Heart right ventricle (tissue), 16 donors: Measurements from ENCODE around the gene MYO9A. TPM values are rescaled to one million over a fixed set of nuclear protein-coding genes. Genes with fewer than 3 reads are reported as not detected.

Source experiments
- ATAC-seq, 8 donors: fragments of 200-7000 bp; cut with Tn5 transposase; one replicate each; pipeline ENCODE4 v1.9.1; 2020; ENCODE audit warnings: mild to moderate bottlenecking in 8 of 8, moderate library complexity in 8 of 8, moderate number of reproducible peaks in 1 of 8
- DNase-seq, 2 donors: peaks; one replicate each; pipeline ENCODE4 v3.0.0-alpha.2; 2020
- H3K27ac ChIP-seq, 10 donors: fragments of 200-600 bp; sonication (generic) in 2 of 10; one replicate each; pipeline versions ENCODE4 v1.5.0 to v1.8.0; 2020 to 2022; ENCODE audit warnings: mild to moderate bottlenecking in 3 of 10
- H3K27me3 ChIP-seq, 7 donors: fragments of 200-600 bp; one replicate each; pipeline ENCODE4 v1.8.0; 2021 to 2022; ENCODE audit warnings: mild to moderate bottlenecking in 2 of 7
- H3K36me3 ChIP-seq, 9 donors: fragments of 200-600 bp; sonication (generic) in 1 of 9; one replicate each; pipeline versions ENCODE4 v1.5.0 to v1.8.0; 2020 to 2022; ENCODE audit warnings: mild to moderate bottlenecking in 2 of 9
- H3K4me1 ChIP-seq, 9 donors: fragments of 200-600 bp; sonication (generic) in 1 of 9; one replicate each; pipeline versions ENCODE4 v1.5.0 to v1.8.0; 2020 to 2022; ENCODE audit warnings: mild to moderate bottlenecking in 4 of 9
- H3K4me3 ChIP-seq, 10 donors: fragments of 200-600 bp; sonication (generic) in 2 of 10; one replicate each; pipeline versions ENCODE4 v1.5.0 to v1.8.0; 2020 to 2022; ENCODE audit warnings: mild to moderate bottlenecking in 7 of 10, moderate library complexity in 2 of 10
- H3K9me3 ChIP-seq, 11 donors: fragments of 200-600 bp in 10 of 11; sonication (generic) in 2 of 11; one replicate each; pipeline versions ENCODE4 v1.5.0 to v1.8.0; 2013 to 2022; ENCODE audit warnings: mild to moderate bottlenecking in 2 of 11, control low read depth in 1 of 11, moderate library complexity in 1 of 11
- WGBS, 2 donors: extraction: QIAGEN DNeasy Blood & Tissue Kit; methylation state at CpG; one replicate each; pipeline ENCODE4 v1.1.7; 2013; ENCODE audit warnings: inconsistent platforms in 1 of 2; 5-methylcytosine and 5-hydroxymethylcytosine counted together
- intact Hi-C, 10 donors: fragments of 100-400 bp; cut with DNase I; formaldehyde crosslinking; loops; one replicate each; pipeline versions ENCODE4 v1.11.1 to v1.14.2; 2022
- polyA plus RNA-seq, 2 donors: library from polyadenylated mRNA; stranded (reverse); fragments of 200-250 nt; gene quantifications; one replicate each; pipeline ENCODE4 v1.2.3, GENCODE V29; 2013
- total RNA-seq, 10 donors: library from RNA; stranded (reverse); fragmentation: NEBNext Ultra II Directional in 3 of 10; extraction: Animal tissue kit (Norgen Biotek cat#: 25700) in 3 of 10; gene quantifications; one replicate each; pipeline versions ENCODE4 v1.2.1 to v1.2.4, GENCODE V29; 2021 to 2023
- TF ChIP-seq, protein P1 (sequence below), 9 donors: fragments of 200-600 bp; sonication (generic) in 2 of 9; IDR thresholded peaks; one replicate each; pipeline versions ENCODE4 v1.5.0 to v1.8.0; 2021 to 2022; ENCODE audit warnings: antibody characterized with exemption in 9 of 9, mild to moderate bottlenecking in 5 of 9, moderate library complexity in 1 of 9
- donor health status: Arrhythmogenic right ventricular cardiomyopathy.
- donor health status: ischemic (EF 13 %, LVEDD 7.1; RV severe dilation, severe dysfunction).
- donor health status: healthy with polysubstance abuse.
- donor health status: DM: no; HTN: yes; CAD: no.
- donor health status: DM: no; HTN: no; CAD: no.
- donor health status: ischemic (EF 25% LVEDD 6.9; RV normal size, moderate dysfunction).
- donor health status: ischemic (EF 25% LVEDD 5.7; RV mildly dilated, moderate dysfunction).
- donor health status: healthy.
- donor health status: DM: yes; HTN: yes; CAD: no.
- donor health status: Ischemic cardiomyopathy.
- donor health status: ischemic (EF 35%, LVEDD 5.7; RV mildly dilated, moderate dysfunction).
- donor health status: nonischemic (EF 11% LVEDD 7.7; RV severe dilation, severe dysfunction).
- donor health status: DM: yes; HTN: yes; CAD: no.
- donor health status: PGD.
- donor health status: ischemic (EF 29% LVEDD 5.4; RV normal size, mild dysfunction).
- donor health status: nonischemic (EF 23%, LVEDD 6.1; RV moderate dilation, normal function).

Gene MYO9A
- total and polyA plus RNA-seq, 12 donors, result 3.7 to 36.9 (median 28.7) TPM

DNA sequence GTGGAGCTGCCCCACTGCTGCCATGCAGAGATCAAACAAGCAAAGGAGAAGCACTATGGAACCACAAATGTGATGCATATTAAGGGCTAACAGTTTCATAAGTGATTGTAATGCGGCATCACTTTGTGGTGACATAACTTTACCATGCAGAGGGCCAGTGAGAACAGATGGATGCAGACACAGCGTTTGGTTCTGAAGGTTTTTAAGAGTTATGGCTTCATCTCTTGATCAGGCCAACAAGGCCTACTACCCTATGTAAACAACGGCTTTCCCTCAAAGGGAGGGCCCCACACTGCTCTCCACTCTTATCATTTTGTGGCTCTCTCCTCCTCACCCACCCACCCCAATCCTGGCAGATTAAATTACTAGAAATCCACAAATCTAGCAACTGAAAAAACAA is 294.1 kb downstream of the MYO9A start:
- TF ChIP-seq, protein P1, sequence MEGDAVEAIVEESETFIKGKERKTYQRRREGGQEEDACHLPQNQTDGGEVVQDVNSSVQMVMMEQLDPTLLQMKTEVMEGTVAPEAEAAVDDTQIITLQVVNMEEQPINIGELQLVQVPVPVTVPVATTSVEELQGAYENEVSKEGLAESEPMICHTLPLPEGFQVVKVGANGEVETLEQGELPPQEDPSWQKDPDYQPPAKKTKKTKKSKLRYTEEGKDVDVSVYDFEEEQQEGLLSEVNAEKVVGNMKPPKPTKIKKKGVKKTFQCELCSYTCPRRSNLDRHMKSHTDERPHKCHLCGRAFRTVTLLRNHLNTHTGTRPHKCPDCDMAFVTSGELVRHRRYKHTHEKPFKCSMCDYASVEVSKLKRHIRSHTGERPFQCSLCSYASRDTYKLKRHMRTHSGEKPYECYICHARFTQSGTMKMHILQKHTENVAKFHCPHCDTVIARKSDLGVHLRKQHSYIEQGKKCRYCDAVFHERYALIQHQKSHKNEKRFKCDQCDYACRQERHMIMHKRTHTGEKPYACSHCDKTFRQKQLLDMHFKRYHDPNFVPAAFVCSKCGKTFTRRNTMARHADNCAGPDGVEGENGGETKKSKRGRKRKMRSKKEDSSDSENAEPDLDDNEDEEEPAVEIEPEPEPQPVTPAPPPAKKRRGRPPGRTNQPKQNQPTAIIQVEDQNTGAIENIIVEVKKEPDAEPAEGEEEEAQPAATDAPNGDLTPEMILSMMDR (IDR thresholded peaks at IDR 0.05), result no peak
- Histone ChIP-seq H3K36me3 (peaks cover 0 to 78% (median 42%) of the 10 kb centered on the region in 9 donors), H3K4me1 (no peaks in the 10 kb centered on the region), H3K27ac (no peak overlapping the region), H3K9me3 (peaks cover 0 to 51% (median 19%) of the 10 kb centered on the region in 11 donors), H3K27me3 (no peaks in the 10 kb centered on the region), H3K4me3 (no peak overlapping the region)
- 89 to 92% methylated on average over 3 of the region's 3 CpGs for WGBS, 2 donors
- no peak for ATAC-seq
- no peak for DNase-seq
- intact Hi-C loops, result no loop called here

DNA sequence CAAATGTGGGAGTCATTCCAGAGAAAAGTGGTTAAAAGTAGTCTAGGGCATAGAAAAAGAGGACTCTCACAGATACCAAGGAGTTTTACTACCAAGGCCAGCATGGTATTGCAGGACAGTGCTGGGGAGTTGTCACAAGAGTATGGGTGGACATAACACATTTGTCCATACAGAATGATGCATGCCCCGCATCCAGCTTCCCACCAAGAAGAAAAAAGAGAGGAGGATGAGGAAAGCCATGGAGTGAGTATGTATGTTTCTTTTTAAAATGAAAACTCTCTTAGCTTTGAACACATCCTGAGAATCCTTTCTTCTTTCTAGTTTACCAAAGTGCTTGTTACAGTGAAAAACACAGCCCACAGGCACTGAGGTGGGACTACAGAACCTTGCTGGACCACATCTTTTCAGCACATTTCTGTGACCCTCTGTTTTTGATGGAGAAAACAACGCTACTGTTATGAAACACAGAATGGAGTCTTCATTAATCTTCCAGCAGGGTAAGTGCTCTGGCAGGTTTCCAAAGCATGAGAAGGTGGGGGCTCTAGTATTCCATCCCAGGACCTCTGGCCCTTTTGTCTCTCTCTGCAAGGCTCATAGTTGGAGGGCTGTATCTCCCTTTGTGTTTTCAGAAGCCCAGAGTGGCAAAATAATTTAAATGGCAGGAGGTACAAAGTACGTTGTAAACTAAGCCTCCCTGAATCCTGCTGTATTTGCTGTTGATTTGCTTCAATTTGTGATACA is 294.9 kb downstream of the MYO9A start:
- TF ChIP-seq, protein P1 (IDR thresholded peaks at IDR 0.05), result no peak
- DNase-seq (no peak), ATAC-seq (no peak)
- peaks cover 0 to 72% (median 36%) of the 10 kb centered on the region in 9 donors for H3K36me3 ChIP-seq
- intact Hi-C loops, result no loop called here
- H3K4me3 ChIP-seq, result no peak overlapping the region
- no peaks in the 10 kb centered on the region for H3K27me3 ChIP-seq
- 96 to 98% methylated on average over 3 of the region's 3 CpGs for WGBS, 2 donors
- no peak overlapping the region for H3K27ac ChIP-seq
- H3K9me3 ChIP-seq, result peaks cover 0 to 54% (median 19%) of the 10 kb centered on the region in 11 donors
- no peaks in the 10 kb centered on the region for H3K4me1 ChIP-seq

DNA sequence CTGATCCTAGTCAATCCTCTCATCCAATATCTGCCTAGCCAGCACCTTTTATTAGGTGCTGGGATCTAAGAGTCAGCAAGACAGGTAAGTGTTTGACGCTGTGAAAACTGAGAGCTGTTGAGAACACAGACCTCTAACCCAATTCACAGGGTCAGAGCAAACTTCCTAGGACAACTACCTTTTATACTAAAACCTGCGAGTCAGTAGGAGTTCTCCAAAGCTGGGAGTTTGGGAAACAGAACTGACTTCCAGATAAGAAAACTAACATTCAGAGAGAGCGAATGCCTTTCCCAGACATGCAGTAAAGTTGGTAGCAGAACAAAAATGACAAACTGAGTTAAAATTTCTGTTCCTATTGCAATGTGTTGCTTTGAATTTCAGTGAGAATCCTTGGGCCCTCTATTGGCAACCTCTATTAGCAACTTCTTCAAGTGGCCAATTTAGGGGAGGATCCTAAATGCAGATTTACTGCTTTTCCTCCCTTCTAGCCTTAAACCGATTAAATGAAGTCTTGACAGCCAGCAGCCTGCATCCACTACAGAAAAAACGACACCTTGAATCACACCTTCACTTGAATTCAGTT is 296.3 kb downstream of the MYO9A start:
- no peak overlapping the region for H3K27ac ChIP-seq
- H3K27me3 ChIP-seq, result no peaks in the 10 kb centered on the region
- H3K36me3 ChIP-seq, result peaks cover 0 to 58% (median 24%) of the 10 kb centered on the region in 9 donors
- ATAC-seq, result no peak
- no peak for DNase-seq
- H3K4me1 ChIP-seq, result no peaks in the 10 kb centered on the region
- 91 to 92% methylated on average over 5 of the region's 5 CpGs for WGBS, 2 donors
- intact Hi-C loops, result no loop called here
- TF ChIP-seq, protein P1 (IDR thresholded peaks at IDR 0.05), result no peak
- H3K9me3 ChIP-seq, result peaks cover 0 to 54% (median 19%) of the 10 kb centered on the region in 11 donors
- H3K4me3 ChIP-seq, result no peak overlapping the region

DNA sequence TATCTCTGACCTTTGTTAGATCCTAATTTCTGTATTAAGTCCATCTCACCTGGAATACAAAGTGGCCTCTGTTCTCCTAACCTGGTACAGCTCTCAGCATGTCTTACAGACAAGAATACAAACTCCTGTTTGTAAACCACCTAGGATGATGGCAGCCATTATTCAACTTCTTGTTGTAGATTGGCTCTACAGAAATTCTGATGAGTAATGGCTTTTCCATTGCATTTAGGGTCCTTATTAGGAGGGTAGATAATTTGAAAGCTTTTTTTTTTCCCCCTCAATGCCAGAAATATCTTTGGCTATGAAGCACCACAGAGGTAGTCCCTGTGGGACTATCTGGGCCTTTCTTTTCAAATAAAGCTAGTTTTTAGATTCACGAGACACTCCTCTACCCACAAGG is 297.8 kb downstream of the MYO9A start:
- H3K27ac ChIP-seq, result no peak overlapping the region
- no peaks in the 10 kb centered on the region for H3K27me3 ChIP-seq
- no peak for ATAC-seq
- TF ChIP-seq, protein P1 (IDR thresholded peaks at IDR 0.05), result no peak
- H3K36me3 ChIP-seq, result peaks cover 0 to 42% (median 16%) of the 10 kb centered on the region in 9 donors
- no peaks in the 10 kb centered on the region for H3K4me1 ChIP-seq
- intact Hi-C loops, result no loop called here
- H3K9me3 ChIP-seq, result peaks cover 0 to 54% (median 19%) of the 10 kb centered on the region in 11 donors
- DNase-seq, result no peak
- H3K4me3 ChIP-seq, result no peak overlapping the region
- WGBS, 2 donors, result 93 to 97% methylated on average over 1 of the region's 1 CpG
